Measurements from ENCODE around the gene SLC43A1.

SLC43A1 gene

GRCh38 chr11:57513452-57513795 is 2.1 kb downstream of the SLC43A1 start (continued):
- TF ChIP-seq PATZ1 (CRISPR knock-in tag; IDR thresholded peaks at IDR 0.05; ENCODE audit: borderline replicate concordance) = no peak
- TF ChIP-seq CSRNP3 (CRISPR knock-in tag; IDR thresholded peaks at IDR 0.05) = no peak
- no peak for TF ChIP-seq CREB5 (CRISPR knock-in tag; IDR thresholded peaks at IDR 0.05; ENCODE audit: low read depth)
- TF ChIP-seq TCF4 (CRISPR knock-in tag; IDR thresholded peaks at IDR 0.05; ENCODE audit: borderline replicate concordance) = no peak
- TF ChIP-seq PPARA (CRISPR knock-in tag; IDR thresholded peaks at IDR 0.05; ENCODE audit: borderline replicate concordance) = no peak
- TF ChIP-seq ISL1 (CRISPR knock-in tag; IDR thresholded peaks at IDR 0.05) = no peak
- no peak for TF ChIP-seq ZFP3 (CRISPR knock-in tag; IDR thresholded peaks at IDR 0.05)
- TF ChIP-seq BACH2 (CRISPR knock-in tag; IDR thresholded peaks at IDR 0.05; ENCODE audit: borderline replicate concordance) = no peak
- no peak for TF ChIP-seq RARB (CRISPR knock-in tag; IDR thresholded peaks at IDR 0.05)
- TF ChIP-seq ZNF565 (CRISPR knock-in tag; conservative IDR thresholded peaks at IDR 0.05; ENCODE audit: low read depth) = no peak
- no peak for TF ChIP-seq SNAI2 (CRISPR knock-in tag; IDR thresholded peaks at IDR 0.05)
- TF ChIP-seq ARNTL (CRISPR knock-in tag; IDR thresholded peaks at IDR 0.05; ENCODE audit: borderline replicate concordance, low read depth) = no peak

GRCh38 chr11:57512646-57513451 is 2.7 kb downstream of the SLC43A1 start:
- TF ChIP-seq ARNTL (CRISPR knock-in tag; IDR thresholded peaks at IDR 0.05; ENCODE audit: borderline replicate concordance, low read depth) (no peak), TSHZ2 (CRISPR knock-in tag; IDR thresholded peaks at IDR 0.05) (no peak), OSR1 (CRISPR knock-in tag; IDR thresholded peaks at IDR 0.05) (no peak), ESRRG (CRISPR knock-in tag; IDR thresholded peaks at IDR 0.05) (no peak), GLIS3 (CRISPR knock-in tag; IDR thresholded peaks at IDR 0.05) (no peak), PPARA (CRISPR knock-in tag; IDR thresholded peaks at IDR 0.05; ENCODE audit: borderline replicate concordance) (no peak)
- ATAC-seq = no peak

GRCh38 chr11:57511741-57512430 is 3.6 kb downstream of the SLC43A1 start:
- no peak for TF ChIP-seq TCF4 (CRISPR knock-in tag; IDR thresholded peaks at IDR 0.05; ENCODE audit: borderline replicate concordance)
- no peak for TF ChIP-seq PATZ1 (CRISPR knock-in tag; IDR thresholded peaks at IDR 0.05; ENCODE audit: borderline replicate concordance)
- no peak for ATAC-seq
